NCI-H1930 (cell line): ENCODE data around the gene MED27.

Experiments
- DNase-seq, 2 experiments: peaks; one replicate each; lab custom pipeline; 2025; lab: John Stamatoyannopoulos, UW

MED27 gene

DNA sequence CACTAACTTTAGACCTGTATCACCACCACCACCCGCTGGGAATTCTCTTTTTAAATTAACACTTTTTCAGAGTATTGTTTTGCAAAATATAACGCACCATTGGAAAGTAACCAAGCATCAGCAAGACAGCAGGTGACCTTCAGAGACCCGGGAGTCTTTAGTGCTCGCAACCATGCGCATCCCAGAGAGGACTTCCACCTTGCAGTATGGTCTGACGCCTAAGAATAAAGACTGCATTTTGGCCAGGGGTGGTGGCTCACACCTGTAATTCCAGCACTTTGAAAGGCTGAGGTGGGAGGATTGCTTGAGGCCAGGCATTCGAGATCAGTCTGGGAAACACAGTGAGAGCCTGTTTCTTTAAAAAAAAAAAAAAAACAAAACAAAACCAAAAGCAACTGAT lies 113.8 kb downstream of the MED27 start:
- no peak for DNase-seq

DNA sequence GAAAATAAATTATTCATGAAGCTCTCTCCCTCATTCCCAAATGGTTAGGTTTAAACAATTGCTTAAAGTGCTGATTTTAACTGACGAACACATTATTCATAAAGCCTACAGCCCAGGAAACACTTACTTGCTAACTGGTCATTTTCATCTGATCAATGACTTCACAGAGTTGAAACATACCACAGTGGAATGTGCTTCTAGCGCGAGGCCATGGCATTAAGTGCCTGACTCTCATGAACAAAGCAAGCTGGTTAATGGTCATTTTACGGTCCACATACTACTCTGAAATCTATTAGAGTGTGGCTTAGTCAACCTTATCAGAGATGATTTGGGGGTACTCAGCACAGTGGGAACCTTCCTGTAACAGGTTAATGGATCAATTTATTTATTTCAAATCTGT lies 114.6 kb downstream of the MED27 start:
- no peak for DNase-seq

DNA sequence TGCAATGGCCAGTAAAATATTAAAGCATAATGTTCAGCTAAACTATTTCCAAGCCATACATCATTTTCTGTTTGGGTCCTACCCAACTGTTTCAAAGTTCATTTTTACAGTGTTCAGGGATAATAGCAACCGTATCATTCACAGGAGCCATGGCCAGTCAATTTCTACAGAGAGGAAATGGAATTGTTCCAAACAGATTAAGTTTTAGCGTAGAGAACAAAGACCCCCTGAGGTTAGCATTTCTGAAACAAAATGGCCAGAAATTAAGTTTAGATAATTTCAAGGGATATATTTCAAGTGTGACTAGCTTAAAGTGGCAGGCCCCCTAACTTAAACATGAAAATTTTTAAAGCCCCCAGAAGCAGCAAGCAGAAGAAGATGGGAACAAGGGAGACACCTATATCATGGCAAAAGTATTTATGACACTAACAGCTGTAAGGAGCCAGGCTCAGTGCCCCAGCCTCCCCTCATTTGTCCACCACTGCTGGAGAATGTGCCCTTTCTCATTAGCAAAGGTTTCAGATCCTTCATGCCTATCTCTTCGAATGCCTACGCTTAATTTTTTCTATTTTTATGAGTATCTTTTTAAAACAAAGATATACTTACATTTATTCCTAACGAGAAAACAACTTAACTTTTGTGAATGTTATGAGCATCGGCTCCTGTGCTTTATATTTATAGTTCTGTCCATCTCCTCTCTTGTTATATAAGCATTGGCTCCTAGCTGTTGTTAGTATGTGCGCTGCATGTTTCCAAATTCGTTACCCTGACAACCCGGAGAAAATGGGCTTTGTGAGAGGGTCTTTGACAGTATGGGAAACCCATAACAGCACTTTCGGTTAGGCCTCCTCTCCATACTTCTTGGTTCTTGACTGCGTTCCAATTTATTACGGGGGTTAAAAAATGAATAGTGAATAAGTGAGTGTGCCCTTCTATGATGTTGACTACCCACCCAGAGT lies 116.3 kb downstream of the MED27 start:
- DNase-seq: no peak

DNA sequence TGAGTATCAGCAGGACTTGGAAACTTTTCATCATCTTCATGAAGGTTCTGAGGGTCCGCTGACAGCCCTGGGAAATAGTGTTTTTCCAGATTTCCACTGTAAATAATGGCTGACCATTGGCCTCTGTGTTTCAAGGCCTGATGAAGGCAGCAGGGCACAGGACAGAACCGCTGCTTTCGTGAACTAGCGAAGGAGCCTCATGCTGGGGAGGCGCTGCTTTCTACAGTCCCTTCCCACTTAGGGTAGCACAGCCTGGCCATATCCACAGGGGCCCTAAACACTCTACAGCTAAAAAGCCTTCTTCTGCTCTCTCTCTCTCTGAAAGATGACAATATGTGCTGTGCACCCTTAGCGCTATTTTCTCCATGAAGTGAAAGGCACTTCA lies 118.2 kb downstream of the MED27 start:
- no peak for DNase-seq

DNA sequence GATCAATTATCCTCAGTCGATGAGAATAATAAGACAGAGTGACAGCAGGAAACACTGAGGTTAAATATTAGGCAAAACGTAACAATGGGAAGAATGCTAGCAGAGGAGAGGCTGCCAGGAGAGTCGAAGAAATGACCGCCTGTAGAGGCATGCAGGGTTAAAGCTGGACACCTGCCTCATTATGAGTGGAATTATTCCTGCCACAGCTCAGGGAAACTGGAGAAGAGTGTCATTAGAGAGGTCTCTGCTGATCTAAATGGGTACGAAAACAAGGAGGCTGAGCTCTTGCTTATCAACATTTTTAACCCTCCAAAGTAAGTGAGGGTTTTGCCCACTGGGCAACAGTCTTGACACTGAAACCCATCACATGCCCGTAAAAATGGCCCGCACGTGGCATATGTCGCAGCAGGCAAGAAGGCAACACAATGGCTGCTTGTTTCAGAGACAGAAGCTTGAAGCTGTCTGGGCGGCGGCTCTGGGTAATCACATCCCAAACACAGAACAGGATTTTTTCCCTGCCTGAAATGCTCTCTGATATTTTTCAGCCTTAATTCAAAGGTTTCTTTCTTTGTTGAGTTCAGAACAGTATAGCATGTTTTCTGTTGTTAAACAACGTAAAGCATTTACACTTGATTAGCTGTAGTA lies 118.7 kb downstream of the MED27 start:
- DNase-seq: no peak

DNA sequence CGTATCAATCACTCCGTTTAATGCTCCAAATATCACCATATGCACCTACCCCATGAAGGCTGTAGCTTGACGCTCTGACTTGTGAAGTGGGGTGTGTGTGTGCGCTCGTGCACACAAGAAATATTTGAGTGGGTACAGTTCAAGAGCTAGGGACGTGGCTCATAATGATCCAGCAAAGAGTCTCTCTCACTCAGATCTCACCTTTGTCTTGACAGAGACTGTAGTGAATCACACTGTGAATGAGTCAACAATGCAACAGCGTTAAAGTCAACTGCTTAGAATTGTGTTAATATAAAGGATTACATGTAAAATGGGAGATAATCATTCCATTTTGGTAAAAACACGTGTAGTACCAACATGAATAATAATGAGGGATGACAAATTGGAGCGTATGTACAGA lies 119.4 kb downstream of the MED27 start:
- no peak for DNase-seq

DNA sequence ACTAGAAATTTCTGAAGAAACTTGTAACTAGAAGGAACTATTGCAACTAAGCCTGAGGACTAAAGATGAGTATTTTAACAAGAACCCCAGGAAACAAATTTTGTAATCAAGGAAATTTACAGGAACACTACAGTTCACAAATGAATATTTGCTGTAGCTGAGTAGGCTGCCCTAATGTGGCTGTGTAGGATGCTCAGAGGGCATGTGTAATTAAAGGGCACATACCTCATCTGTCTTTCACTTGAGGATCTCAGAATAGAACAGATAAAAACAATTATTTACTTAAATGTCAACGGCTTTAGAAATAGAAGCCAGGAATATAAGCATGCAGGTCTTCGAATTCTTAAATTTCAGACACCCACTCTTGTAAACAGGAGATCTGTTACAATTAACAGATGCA lies 119.8 kb downstream of the MED27 start:
- DNase-seq: no peak

DNA sequence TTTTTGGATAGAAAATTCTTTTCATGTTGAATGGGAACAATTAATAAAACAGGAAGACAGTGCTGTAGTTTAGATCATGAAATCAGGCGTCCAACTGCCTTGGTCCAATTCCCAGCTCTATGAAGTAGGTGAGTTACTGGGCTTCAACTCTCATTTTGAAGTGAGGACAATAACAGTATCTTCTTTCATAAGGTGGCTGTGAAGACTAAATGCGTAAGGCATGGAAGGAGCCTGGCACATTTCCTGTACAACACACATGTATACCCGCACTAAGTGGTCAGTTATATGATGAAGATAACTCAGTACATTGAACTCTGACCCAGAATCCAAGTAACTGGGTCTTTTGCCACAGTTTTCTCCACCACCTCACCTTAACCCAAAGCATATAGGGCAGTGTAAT lies 120.6 kb downstream of the MED27 start:
- no peak for DNase-seq

DNA sequence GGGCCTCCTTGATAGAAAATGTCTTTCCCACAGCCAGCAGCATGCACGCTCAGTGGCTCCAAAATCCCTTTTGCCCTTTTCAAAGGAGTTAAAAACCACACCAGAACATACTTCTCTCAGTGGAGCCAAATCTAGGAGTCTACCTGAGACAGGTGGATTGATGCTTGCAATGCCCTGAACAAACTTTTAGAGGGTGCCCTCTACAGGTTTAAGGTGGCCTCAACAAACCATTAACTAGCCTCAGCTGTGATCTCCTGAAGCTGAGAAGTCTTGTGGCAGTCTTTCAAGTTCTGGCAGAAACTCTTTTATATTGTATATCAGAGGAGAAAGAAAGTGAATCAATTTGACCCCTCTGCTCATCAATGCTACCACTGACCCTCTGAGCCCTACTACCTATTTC lies 125.4 kb downstream of the MED27 start:
- no peak for DNase-seq

DNA sequence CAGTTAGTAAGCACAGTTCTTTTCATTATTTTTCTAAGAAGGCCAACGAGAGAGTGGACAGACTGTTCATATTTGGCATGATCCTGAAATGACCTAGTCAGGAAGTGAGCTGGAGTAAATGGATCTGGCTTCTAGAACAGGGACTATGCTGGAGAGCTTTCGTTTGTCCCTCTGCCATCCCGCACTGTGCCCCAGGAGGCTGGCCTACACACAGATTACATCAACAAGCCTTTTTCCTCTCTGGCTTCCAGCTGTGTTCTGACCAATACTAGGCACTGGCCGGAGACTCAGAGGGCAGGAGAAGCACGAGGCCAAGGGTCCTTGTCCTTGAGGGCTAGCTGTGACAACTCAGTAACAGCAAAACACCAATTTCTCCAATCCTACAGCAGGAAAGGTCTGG lies 127.8 kb downstream of the MED27 start:
- DNase-seq: no peak

DNA sequence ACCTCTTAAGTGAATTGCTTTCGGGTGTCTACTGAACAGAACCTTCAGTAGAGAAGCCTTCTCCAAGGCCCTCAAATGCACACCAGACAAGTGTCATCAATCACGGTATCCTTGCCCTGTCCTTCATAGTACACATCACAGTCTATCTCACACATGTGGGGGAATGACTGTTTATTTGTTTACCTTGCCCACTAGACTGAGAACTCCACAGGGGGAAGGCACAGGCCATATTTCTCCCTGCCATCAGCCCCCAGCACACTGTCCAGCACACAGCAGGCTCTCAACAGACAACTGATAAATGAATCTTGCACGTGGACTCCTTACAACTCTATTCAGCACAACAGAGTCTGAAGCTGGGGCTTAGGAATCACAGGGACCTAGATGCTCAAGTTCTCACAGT lies 128.5 kb downstream of the MED27 start:
- no peak for DNase-seq

DNA sequence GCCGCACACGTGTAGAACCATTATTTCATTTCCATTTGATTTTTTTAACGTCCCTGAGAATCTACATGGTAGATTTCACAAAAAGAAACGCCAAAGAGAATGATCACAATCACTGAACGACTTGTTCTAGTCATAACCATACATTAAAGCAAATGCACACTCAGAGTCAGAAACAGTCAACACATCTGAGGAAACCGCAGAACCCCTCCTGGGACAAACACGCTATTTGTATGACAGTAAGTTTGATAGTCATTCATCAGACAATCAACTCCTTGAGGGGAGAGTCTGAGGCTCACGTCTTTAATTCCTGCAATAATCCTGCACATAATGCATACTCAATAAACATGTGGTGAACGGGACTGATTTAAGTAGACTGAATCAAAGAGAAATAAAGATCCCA lies 129.2 kb downstream of the MED27 start:
- DNase-seq: no peak

DNA sequence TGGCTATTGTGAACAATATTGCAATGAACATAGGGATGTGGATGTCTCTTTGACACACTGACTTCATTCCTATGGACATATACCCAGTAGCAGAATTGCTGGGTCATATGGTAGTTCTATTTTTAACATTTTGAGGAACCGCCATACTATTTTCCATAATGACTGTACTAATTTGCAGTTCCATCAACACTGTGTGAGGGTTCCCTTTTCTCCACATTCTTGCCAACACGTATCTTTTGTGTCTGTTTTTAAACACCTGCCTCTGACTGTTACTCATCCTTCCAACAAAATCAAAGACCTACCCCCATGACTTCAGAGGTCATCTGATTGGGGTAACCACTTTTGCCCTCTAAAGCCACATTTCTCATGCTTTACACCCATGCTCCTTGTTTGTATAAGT lies 133.5 kb downstream of the MED27 start:
- no peak for DNase-seq

DNA sequence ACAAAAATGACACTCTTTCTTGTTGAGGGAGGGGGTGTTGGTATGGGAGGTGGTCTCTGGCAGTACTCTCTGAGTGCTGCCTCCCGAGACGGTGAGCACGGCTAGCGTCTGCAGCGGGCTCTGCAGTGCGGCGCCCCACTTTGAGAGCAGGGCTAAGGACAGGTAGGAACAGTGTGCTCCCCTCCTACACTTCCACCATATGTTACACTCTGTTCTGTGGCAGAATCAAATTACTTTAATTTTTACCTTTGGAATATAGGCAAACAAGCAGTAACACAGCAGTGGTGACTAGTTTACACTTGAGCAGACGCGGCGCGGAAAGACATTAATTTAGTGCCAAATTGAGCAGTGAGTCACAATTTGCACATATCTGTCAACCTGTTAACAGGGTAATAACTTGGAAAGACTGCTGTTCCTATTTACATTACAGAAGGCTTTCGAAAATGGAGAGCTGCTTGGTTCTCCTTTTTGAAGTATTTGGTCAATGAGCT lies 136.3 kb downstream of the MED27 start:
- no peak for DNase-seq

DNA sequence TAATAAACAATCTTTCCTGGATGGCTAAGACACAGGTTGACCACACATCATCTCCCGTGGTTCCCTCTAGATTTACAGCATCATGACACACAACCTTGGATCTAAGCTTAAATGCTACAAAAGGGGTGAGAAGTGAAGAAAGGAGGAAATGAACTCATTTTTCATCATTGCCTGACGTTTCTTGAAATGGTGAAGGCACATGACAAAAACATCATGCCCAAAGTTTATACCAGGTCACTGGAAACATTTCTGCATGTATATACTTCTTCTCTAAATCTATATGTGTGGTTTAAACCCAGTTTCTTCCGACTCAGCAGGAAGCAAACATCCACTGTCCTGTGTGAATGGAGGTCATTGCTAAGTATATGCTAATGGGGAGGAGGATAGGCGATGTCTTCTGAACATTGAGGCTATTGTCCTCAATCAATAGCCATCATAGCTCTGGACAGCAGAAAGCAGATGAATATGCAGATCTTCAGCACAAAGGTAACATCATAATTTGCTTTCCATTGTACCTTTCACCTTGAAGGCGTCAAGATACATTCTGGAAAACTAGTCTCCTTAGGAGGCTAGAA lies 137.4 kb downstream of the MED27 start:
- no peak for DNase-seq

DNA sequence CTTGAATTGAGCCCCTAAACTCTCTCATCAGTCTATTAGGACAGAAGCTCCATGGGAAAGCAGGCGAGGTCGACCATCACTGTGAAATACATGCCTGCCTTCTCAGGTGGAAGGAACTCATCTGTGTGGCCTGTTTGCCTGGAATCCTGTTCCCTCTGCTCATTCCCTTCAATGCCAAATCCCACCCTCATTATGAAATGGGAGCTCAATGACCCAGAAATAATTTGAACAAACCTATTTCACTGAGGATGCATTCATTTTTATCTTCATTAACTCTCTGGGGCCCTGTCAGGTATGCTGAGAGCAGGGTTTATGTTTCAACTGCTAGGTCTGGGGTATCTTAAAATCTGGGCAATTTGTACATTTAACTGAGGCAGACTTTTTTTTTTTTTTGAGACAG lies 142.2 kb downstream of the MED27 start:
- DNase-seq: no peak

DNA sequence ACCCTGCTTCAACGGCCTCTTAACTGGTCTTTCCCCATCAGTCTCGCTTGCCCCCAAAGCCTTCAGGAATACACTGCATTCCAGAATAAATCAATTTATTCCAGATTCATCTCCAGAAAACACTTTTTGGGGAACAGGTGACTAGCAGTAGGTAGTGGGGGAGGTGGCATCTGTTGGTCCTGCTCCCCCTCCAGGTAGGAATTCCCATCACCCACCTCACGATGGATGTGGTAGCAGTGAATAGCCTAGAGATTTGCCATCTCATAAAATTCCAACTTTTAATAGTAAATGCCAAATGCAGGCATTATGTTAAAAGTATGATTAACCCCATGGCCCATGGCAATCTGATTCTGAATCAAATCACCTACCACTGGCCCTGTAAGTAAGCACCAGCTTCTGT lies 142.7 kb downstream of the MED27 start:
- no peak for DNase-seq

DNA sequence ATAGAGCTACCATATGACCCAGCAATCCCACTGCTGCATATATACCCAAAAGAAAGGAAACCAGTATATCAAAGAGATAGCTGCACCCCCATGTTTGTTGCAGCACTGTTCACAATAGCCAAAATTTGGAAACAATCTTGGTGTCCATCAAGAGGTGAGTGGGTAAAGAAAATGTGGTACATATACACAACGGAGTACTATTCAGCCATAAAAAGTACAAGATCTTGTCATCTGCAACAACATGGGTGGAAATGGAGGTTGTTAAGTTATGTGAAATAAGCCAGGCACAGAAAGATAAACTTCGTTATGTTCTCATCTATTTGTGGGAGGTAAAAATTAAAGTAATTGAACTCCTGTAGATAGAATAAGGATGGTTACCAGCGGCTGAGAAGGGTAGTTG lies 145.0 kb downstream of the MED27 start:
- no peak for DNase-seq

DNA sequence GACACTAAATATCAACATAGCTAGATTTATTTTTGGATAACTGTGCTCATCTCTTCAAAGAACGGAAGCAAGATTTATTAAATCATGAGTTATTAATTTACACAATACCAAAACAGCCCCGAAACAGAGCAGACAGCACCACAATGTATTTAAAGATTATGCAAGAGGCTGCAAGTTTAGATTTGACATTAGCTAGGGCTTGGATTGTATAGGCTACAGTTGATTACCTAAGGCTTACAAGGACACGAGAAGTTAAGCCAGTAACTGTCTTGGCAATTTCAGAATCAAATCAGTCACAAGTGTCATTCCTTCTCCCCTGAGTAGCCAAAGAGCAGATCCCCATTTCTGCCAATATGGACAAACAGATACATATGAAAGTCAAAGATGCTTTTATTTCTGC lies 152.6 kb downstream of the MED27 start:
- no peak for DNase-seq

DNA sequence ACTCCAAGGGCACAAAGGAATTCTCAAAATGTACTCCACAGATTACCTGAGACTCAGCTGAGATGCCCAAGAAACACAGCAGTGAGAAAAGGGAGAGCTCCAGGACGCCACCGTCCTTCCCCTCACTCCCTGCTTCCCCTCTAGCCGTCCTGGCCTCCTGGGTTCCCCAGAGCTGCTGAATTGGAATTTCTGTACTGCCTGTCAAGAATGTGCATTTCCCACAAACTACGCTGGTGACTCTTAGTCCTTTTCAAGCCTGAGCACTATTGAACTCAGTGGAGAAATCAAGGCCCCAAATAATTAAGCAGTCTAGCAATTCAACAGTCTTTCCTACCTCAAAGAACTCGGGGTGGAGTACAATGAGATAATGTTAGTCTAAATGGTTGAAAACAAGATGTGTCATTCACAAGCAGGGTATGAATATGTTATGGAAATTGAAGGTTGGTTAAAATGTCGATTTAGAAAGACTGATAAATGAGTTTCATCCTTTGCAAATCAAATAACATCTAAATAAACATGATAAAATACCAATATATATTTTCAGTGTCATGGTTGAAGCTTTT lies 153.2 kb downstream of the MED27 start:
- no peak for DNase-seq

DNA sequence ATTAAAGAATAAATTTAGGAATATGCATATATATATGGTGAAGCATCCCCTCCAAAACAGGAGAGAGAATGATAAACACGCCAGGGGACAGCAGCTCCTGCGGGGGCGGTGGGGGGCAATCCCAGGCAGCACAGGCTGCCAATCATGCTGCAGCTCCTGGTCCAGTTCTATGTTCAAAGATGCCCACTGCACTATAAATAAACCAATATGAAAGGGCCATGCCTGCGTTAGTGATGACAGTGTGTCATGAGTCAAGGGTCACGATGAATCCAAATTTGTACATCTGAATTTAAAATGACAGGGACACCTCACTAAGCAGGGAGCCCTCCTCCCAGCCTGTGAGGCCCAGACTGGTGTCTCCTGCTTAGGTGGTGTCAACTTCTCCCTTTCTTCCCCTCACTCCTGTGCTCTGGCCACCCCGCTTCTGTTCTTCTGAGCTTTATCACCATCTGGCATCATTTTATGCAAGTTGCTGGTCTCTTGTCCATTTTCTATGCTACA lies 153.9 kb downstream of the MED27 start:
- DNase-seq: no peak

DNA sequence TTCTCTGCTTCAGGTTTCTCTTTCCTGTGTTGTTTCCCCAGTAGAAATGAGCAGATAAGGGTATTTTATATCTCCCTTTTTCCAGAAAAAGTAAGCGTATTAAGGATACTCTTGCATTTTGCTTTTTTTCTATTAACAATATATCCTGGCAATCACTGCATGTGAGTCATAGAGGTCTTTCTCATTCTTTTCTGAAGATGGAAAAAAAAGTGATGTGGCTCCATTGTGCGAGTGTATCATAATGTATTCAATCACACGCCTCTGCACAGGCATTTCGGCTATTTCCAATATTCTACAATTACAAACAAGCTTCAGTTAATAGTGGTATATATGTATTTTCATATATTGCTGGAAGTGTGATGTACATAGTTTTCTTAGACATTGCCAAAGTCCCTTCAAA lies 155.9 kb downstream of the MED27 start:
- no peak for DNase-seq
